Lower lobe of right lung (tissue), 2 donors: ENCODE data around the gene SBNO1. TPM values are rescaled to one million over a fixed set of nuclear protein-coding genes. Genes with fewer than 3 reads are reported as not detected.

Experiments
- ATAC-seq, 2 donors: fragments of 200-7000 bp; cut with Tn5 transposase; one replicate each; pipeline ENCODE4 v1.9.1; 2020 to 2022; ENCODE audit warnings: mild to moderate bottlenecking in 2 of 2, moderate library complexity in 2 of 2
- DNase-seq: peaks from one replicate; pipeline ENCODE4 v3.0.0-alpha.2; 2020
- H3K27ac ChIP-seq: fragments of 200-600 bp; one replicate; pipeline ENCODE4 v1.8.0; 2022
- H3K27me3 ChIP-seq: fragments of 200-600 bp; one replicate; pipeline ENCODE4 v1.8.0; 2022; ENCODE audit warnings: low read depth
- H3K36me3 ChIP-seq: fragments of 200-600 bp; one replicate; pipeline ENCODE4 v1.8.0; 2022; ENCODE audit warnings: mild to moderate bottlenecking
- H3K4me1 ChIP-seq: fragments of 200-600 bp; one replicate; pipeline ENCODE4 v1.8.0; 2022
- H3K4me3 ChIP-seq: fragments of 200-600 bp; one replicate; pipeline ENCODE4 v1.8.0; 2022; ENCODE audit warnings: mild to moderate bottlenecking
- H3K9me3 ChIP-seq: fragments of 200-600 bp; one replicate; pipeline ENCODE4 v1.8.0; 2022
- CTCF ChIP-seq: fragments of 200-600 bp; IDR thresholded peaks from one replicate; pipeline ENCODE4 v1.8.0; 2022; ENCODE audit warnings: antibody characterized with exemption, mild to moderate bottlenecking
- intact Hi-C: fragments of 100-400 bp; cut with DNase I; formaldehyde crosslinking; loops from one replicate; pipeline ENCODE4 v1.11.0; 2022
- total RNA-seq: library from RNA; stranded (reverse); fragmentation: NEBNext Ultra II Directional; extraction: Animal tissue kit (Norgen Biotek cat#: 25700); gene quantifications from one replicate; pipeline ENCODE4 v1.2.1, GENCODE V29; 2021
- donor health status: DM: no; HTN: yes; CAD: no; lungs with severe emphysema.

Gene SBNO1
- total RNA-seq, 1 donor from 2014 or later = 28.2 TPM

GRCh38 chr12:123293178-123293760, 71.4 kb downstream of the SBNO1 start:
- Histone ChIP-seq H3K27me3 (no peaks in the 10 kb centered on the region), H3K9me3 (no peaks in the 10 kb centered on the region), H3K36me3 (peaks cover 87% of the 10 kb centered on the region), H3K4me1 (no peaks in the 10 kb centered on the region), H3K4me3 (no peak overlapping the region), H3K27ac (no peak overlapping the region)
- no peak for TF ChIP-seq CTCF
- intact Hi-C loops = no loop called here
- DNase-seq (no peak), ATAC-seq (no peak)

GRCh38 chr12:123289911-123290310, 74.7 kb downstream of the SBNO1 start:
- intact Hi-C loops = no loop called here
- DNase-seq = no peak

GRCh38 chr12:123288751-123289346, 75.8 kb downstream of the SBNO1 start:
- peaks cover 43% of the 10 kb centered on the region for H3K36me3 ChIP-seq
- TF ChIP-seq CTCF = no peak
- no peaks in the 10 kb centered on the region for H3K9me3 ChIP-seq
- no peaks in the 10 kb centered on the region for H3K4me1 ChIP-seq
- DNase-seq = no peak
- H3K27ac ChIP-seq = no peak overlapping the region
- no peak for ATAC-seq
- intact Hi-C loops = no loop called here
- no peak overlapping the region for H3K4me3 ChIP-seq
- H3K27me3 ChIP-seq = no peaks in the 10 kb centered on the region

More at GRCh38 chr12:123289911-123290310, 74.7 kb downstream of the SBNO1 start:
- no peaks in the 10 kb centered on the region for H3K4me1 ChIP-seq
- no peak for TF ChIP-seq CTCF
- H3K9me3 ChIP-seq = no peaks in the 10 kb centered on the region
- no peak overlapping the region for H3K27ac ChIP-seq
- H3K36me3 ChIP-seq = peaks cover 53% of the 10 kb centered on the region
- H3K4me3 ChIP-seq = no peak overlapping the region
- no peaks in the 10 kb centered on the region for H3K27me3 ChIP-seq
- ATAC-seq = peak in 1 of 2 donors; percentile 35

- H3K4me3 ChIP-seq = no peak overlapping the region
- H3K9me3 ChIP-seq = no peaks in the 10 kb centered on the region
- no peak overlapping the region for H3K27ac ChIP-seq
- H3K36me3 ChIP-seq = peaks cover 22% of the 10 kb centered on the region
- no peak for DNase-seq
- no peak for ATAC-seq
- no peaks in the 10 kb centered on the region for H3K4me1 ChIP-seq
- intact Hi-C loops = no loop called here
- no peaks in the 10 kb centered on the region for H3K27me3 ChIP-seq
- no peak for TF ChIP-seq CTCF
Measured at GRCh38 chr12:123286652-123287373, 77.8 kb downstream of the SBNO1 start.

- DNase-seq (no peak), ATAC-seq (no peak)
- no peak overlapping the region for H3K27ac ChIP-seq
- no peak overlapping the region for H3K4me3 ChIP-seq
- H3K9me3 ChIP-seq = no peaks in the 10 kb centered on the region
- no peak for TF ChIP-seq CTCF
- no peaks in the 10 kb centered on the region for H3K4me1 ChIP-seq
- intact Hi-C loops = no loop called here
- no peaks in the 10 kb centered on the region for H3K27me3 ChIP-seq
- peaks cover 3% of the 10 kb centered on the region for H3K36me3 ChIP-seq
Measured at GRCh38 chr12:123284669-123285068, 80.0 kb downstream of the SBNO1 start.
